ENCODE data around the gene FLT1.

Gene FLT1

DNA sequence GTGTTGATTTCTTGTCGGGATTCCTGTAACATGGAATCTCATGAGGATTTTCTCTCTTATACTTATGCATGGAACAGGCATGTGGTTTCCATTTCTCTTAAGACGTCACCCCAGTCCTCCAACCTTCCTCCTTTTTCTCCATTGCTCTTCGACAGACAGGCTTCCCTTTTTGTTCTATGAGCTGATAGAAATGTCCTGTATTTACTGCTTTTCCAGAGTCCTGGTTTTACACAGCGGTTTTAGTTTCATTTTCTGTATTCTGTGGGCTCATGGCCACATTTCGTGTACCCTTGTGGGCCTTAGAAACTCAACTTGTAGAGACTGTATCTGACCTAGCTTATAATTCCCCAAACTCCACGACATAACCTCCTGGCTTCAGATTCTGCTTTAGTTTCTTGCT is 243.5 kb downstream of the FLT1 start:
- H3K27ac ChIP-seq: no peak overlapping the region
- TF ChIP-seq, protein P1, sequence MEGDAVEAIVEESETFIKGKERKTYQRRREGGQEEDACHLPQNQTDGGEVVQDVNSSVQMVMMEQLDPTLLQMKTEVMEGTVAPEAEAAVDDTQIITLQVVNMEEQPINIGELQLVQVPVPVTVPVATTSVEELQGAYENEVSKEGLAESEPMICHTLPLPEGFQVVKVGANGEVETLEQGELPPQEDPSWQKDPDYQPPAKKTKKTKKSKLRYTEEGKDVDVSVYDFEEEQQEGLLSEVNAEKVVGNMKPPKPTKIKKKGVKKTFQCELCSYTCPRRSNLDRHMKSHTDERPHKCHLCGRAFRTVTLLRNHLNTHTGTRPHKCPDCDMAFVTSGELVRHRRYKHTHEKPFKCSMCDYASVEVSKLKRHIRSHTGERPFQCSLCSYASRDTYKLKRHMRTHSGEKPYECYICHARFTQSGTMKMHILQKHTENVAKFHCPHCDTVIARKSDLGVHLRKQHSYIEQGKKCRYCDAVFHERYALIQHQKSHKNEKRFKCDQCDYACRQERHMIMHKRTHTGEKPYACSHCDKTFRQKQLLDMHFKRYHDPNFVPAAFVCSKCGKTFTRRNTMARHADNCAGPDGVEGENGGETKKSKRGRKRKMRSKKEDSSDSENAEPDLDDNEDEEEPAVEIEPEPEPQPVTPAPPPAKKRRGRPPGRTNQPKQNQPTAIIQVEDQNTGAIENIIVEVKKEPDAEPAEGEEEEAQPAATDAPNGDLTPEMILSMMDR (IDR thresholded peaks at IDR 0.05): no peak
- TF ChIP-seq ZFX (IDR thresholded peaks at IDR 0.05; ENCODE audit: borderline replicate concordance): no peak

DNA sequence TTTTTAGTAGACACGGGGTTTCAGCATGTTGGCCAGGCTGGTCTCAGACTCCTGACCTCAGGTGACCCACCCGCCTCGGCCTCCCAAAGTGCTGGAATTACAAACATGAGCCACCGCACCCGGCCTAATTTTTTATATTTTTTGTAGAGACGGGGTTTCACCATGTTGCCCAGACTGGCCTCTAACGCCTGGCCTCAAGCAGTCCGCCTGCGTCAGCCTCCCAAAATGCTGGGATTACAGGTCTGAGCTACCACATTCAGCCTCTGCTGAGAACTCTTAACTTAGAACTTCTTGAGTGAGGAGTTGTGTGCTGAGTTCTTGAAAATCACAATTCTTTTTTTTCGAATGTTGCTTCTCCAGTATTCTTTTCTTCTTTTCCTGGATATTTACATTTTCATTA is 244.4 kb downstream of the FLT1 start:
- no peak for TF ChIP-seq ZFX (IDR thresholded peaks at IDR 0.05; ENCODE audit: borderline replicate concordance)
- TF ChIP-seq, protein P1 (IDR thresholded peaks at IDR 0.05): no peak
- no peak overlapping the region for H3K27ac ChIP-seq

All from 22Rv1 (cell line).